ENCODE measurements around the gene CDK18.

CDK18 gene

DNA sequence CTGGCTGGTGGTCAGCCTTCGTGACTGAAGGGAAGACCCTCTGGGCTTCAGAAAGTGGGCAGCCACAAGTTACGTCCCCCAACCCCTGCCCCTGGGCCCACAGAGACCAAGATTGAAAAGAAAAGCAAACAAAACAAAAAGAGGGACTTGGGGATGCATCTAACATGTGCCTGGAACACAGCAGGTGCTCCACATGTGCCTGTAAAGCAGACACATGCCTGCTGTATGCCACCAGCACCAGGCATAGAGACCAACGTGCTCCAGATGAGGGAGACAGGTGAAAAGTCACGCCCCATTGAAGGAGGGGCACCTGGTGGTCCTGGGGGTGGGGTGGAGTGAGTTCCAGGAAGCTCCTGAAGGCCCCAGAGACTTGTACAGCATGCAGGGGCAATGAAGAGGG lies 11.9 kb downstream of the CDK18 start:
- DNase-seq (ENCODE audit: low read depth in 1 of 2, low spot score in 1 of 2) = no peak
- TF ChIP-seq GABPA (IDR thresholded peaks at IDR 0.05; ENCODE audit: low read depth) = no peak
- no peak for TF ChIP-seq POLR2AphosphoS5 (IDR thresholded peaks at IDR 0.05; ENCODE audit: low read depth)
- no peak for TF ChIP-seq REST (IDR thresholded peaks at IDR 0.05; ENCODE audit: insufficient replicate concordance, low read depth)
- TF ChIP-seq CTCF (IDR thresholded peaks at IDR 0.05; ENCODE audit: insufficient read depth, low read length) = no peak
- TF ChIP-seq SPI1 (IDR thresholded peaks at IDR 0.05; ENCODE audit: borderline replicate concordance, low read depth) = no peak
- Histone ChIP-seq H3K27me3 (ENCODE audit: insufficient read depth, poor library complexity, severe bottlenecking) (no peaks in the 10 kb centered on the region), H3K27ac (replicated peaks) (no peak overlapping the region), H3K4me3 (replicated peaks; ENCODE audit: insufficient read depth, low read length) (no peak overlapping the region)

- DNase-seq (ENCODE audit: low read depth in 1 of 2, low spot score in 1 of 2) = no peak
- Histone ChIP-seq H3K27me3 (ENCODE audit: insufficient read depth, poor library complexity, severe bottlenecking) (no peaks in the 10 kb centered on the region), H3K27ac (replicated peaks) (no peak overlapping the region), H3K4me3 (replicated peaks; ENCODE audit: insufficient read depth, low read length) (no peak overlapping the region)
- no peak for TF ChIP-seq POLR2AphosphoS5 (IDR thresholded peaks at IDR 0.05; ENCODE audit: low read depth)
- no peak for TF ChIP-seq GABPA (IDR thresholded peaks at IDR 0.05; ENCODE audit: low read depth)
- TF ChIP-seq SPI1 (IDR thresholded peaks at IDR 0.05; ENCODE audit: borderline replicate concordance, low read depth) = no peak
- TF ChIP-seq CTCF (IDR thresholded peaks at IDR 0.05; ENCODE audit: insufficient read depth, low read length) = no peak
- no peak for TF ChIP-seq REST (IDR thresholded peaks at IDR 0.05; ENCODE audit: insufficient replicate concordance, low read depth)
Observed at GRCh38 chr1:205517288-205517687, 12.8 kb downstream of the CDK18 start.

GRCh38 chr1:205517763-205518162 lies 13.3 kb downstream of the CDK18 start:
- no peak for DNase-seq (ENCODE audit: low read depth in 1 of 2, low spot score in 1 of 2)
- H3K4me3 ChIP-seq (replicated peaks; ENCODE audit: insufficient read depth, low read length) = no peak overlapping the region
- no peak overlapping the region for H3K27ac ChIP-seq (replicated peaks)
- H3K27me3 ChIP-seq (ENCODE audit: insufficient read depth, poor library complexity, severe bottlenecking) = no peaks in the 10 kb centered on the region
- TF ChIP-seq SPI1 (IDR thresholded peaks at IDR 0.05; ENCODE audit: borderline replicate concordance, low read depth) = no peak
- TF ChIP-seq POLR2AphosphoS5 (IDR thresholded peaks at IDR 0.05; ENCODE audit: low read depth) = no peak
- no peak for TF ChIP-seq GABPA (IDR thresholded peaks at IDR 0.05; ENCODE audit: low read depth)
- TF ChIP-seq REST (IDR thresholded peaks at IDR 0.05; ENCODE audit: insufficient replicate concordance, low read depth) = no peak
